HL-60 (cell line): ENCODE results near the gene NRXN3.

ENCODE experiments used
- DNase-seq, 2 experiments: peaks; one replicate each; pipeline ENCODE4 v3.0.0-alpha.2; 2010 to 2020; ENCODE audit warnings: low read depth in 1 of 2, low spot score in 1 of 2
- H3K27ac ChIP-seq: fragments of 250-450 bp; sonication (Bioruptor Pico); replicated peaks from 2 replicates; pipeline ENCODE4 v1.5.1; 2020; ENCODE audit warnings: mild to moderate bottlenecking, moderate library complexity
- H3K27me3 ChIP-seq: fragments of 250-450 bp; sonication (Bioruptor Pico); 2 replicates; pipeline ENCODE4 v1.5.1; 2021; ENCODE audit warnings: mild to moderate bottlenecking, moderate library complexity; ENCODE audit not compliant: insufficient read depth, poor library complexity, severe bottlenecking
- H3K4me3 ChIP-seq: replicated peaks from 2 replicates; pipeline ENCODE4 v1.5.1; 2011; ENCODE audit warnings: mild to moderate bottlenecking, control low read depth, low read length; ENCODE audit not compliant: insufficient read depth
- CTCF ChIP-seq: IDR thresholded peaks from one replicate; pipeline ENCODE4 v1.5.1; 2011; ENCODE audit warnings: low read length, control low read depth, inconsistent platforms; ENCODE audit not compliant: insufficient read depth
- GABPA ChIP-seq: IDR thresholded peaks from 2 replicates; pipeline ENCODE4 v1.6.1; 2012; ENCODE audit warnings: low read depth
- POLR2AphosphoS5 ChIP-seq: IDR thresholded peaks from 2 replicates; pipeline ENCODE4 v1.6.1; 2012; ENCODE audit warnings: low read depth
- REST ChIP-seq: IDR thresholded peaks from 2 replicates; pipeline ENCODE4 v1.6.1; 2012; ENCODE audit warnings: low read depth; ENCODE audit not compliant: insufficient replicate concordance
- SPI1 ChIP-seq: IDR thresholded peaks from 2 replicates; pipeline ENCODE4 v1.6.1; 2012; ENCODE audit warnings: low read depth, mild to moderate bottlenecking, borderline replicate concordance

Gene NRXN3

GRCh38 chr14:79137836-79138235 is 967.7 kb downstream of the NRXN3 start:
- no peaks in the 10 kb centered on the region for H3K27me3 ChIP-seq
- H3K27ac ChIP-seq, result no peak overlapping the region
- DNase-seq, result no peak
- TF ChIP-seq CTCF, result no peak
- TF ChIP-seq GABPA, result no peak
- TF ChIP-seq POLR2AphosphoS5, result no peak
- no peak for TF ChIP-seq SPI1
- TF ChIP-seq REST, result no peak
- no peak overlapping the region for H3K4me3 ChIP-seq

- no peaks in the 10 kb centered on the region for H3K27me3 ChIP-seq
- TF ChIP-seq CTCF (no peak), SPI1 (no peak), REST (no peak), GABPA (no peak), POLR2AphosphoS5 (no peak)
- H3K4me3 ChIP-seq, result no peak overlapping the region
- H3K27ac ChIP-seq, result no peak overlapping the region
- no peak for DNase-seq
Observed at GRCh38 chr14:79144896-79145295, 974.7 kb downstream of the NRXN3 start.

GRCh38 chr14:79150226-79150625 is 980.1 kb downstream of the NRXN3 start:
- TF ChIP-seq REST (no peak), POLR2AphosphoS5 (no peak), SPI1 (no peak)
- no peak overlapping the region for H3K27ac ChIP-seq
- no peak for DNase-seq
- H3K27me3 ChIP-seq, result no peaks in the 10 kb centered on the region
- no peak overlapping the region for H3K4me3 ChIP-seq

GRCh38 chr14:79157369-79157768 is 987.2 kb downstream of the NRXN3 start:
- Histone ChIP-seq H3K27ac (no peak overlapping the region), H3K4me3 (no peak overlapping the region), H3K27me3 (no peaks in the 10 kb centered on the region)
- DNase-seq, result no peak
- TF ChIP-seq GABPA (no peak), SPI1 (no peak), REST (no peak), POLR2AphosphoS5 (no peak), CTCF (no peak)
